Mucosa of descending colon (tissue), 3 donors: ENCODE results near the gene CNTN4. TPM values are rescaled to one million over a fixed set of nuclear protein-coding genes. Genes with fewer than 3 reads are reported as not detected.
A peak's percentile ranks its signal among the peaks of the same experiment; 100 is the strongest.

ENCODE experiments used
- ATAC-seq: fragments of 200-7000 bp; cut with Tn5 transposase; one replicate; pipeline ENCODE4 v1.9.1; 2020; ENCODE audit warnings: mild to moderate bottlenecking, moderate library complexity
- DNase-seq, 3 donors: peaks; one replicate each; pipeline ENCODE4 v3.0.0-alpha.2; 2020
- H3K36me3 ChIP-seq: fragments of 200-600 bp; one replicate; pipeline ENCODE4 v1.8.0; 2021; ENCODE audit warnings: low read depth, mild to moderate bottlenecking
- H3K4me1 ChIP-seq: fragments of 200-600 bp; one replicate; pipeline ENCODE4 v1.8.0; 2021; ENCODE audit warnings: low read depth, mild to moderate bottlenecking
- H3K4me3 ChIP-seq: fragments of 200-600 bp; one replicate; pipeline ENCODE4 v1.8.0; 2021; ENCODE audit warnings: mild to moderate bottlenecking
- H3K9me3 ChIP-seq: fragments of 200-600 bp; one replicate; pipeline ENCODE4 v1.8.0; 2021; ENCODE audit warnings: mild to moderate bottlenecking
- CTCF ChIP-seq: fragments of 200-600 bp; IDR thresholded peaks from one replicate; pipeline ENCODE4 v1.8.0; 2022; ENCODE audit warnings: antibody characterized with exemption, mild to moderate bottlenecking
- intact Hi-C, 2 donors: fragments of 100-400 bp; cut with DNase I in 1 of 2; cut with micrococcal nuclease in 1 of 2; formaldehyde crosslinking; loops; one replicate each; pipeline versions ENCODE4 v1.11.0 to v1.11.1; 2022; cut with DNase I, micrococcal nuclease
- total RNA-seq, 3 donors: library from RNA; stranded (reverse); fragmentation: NEBNext Ultra II Directional in 2 of 3; extraction: Animal tissue kit (Norgen Biotek cat#: 25700) in 2 of 3; gene quantifications; one replicate each; pipeline versions ENCODE4 v1.2.1 to v1.2.4, GENCODE V29; 2021 to 2023
- donor health status: DM: no; HTN: no; CAD: no; lungs with moderate emphysema.
- donor health status: DM: no; HTN: no; CAD: no.
- donor health status: DM: no; HTN: yes; CAD: no.

The CNTN4 gene
- total RNA-seq, 3 donors from 2014 or later: 7.8 to 41.1 (median 13.4) TPM

DNA sequence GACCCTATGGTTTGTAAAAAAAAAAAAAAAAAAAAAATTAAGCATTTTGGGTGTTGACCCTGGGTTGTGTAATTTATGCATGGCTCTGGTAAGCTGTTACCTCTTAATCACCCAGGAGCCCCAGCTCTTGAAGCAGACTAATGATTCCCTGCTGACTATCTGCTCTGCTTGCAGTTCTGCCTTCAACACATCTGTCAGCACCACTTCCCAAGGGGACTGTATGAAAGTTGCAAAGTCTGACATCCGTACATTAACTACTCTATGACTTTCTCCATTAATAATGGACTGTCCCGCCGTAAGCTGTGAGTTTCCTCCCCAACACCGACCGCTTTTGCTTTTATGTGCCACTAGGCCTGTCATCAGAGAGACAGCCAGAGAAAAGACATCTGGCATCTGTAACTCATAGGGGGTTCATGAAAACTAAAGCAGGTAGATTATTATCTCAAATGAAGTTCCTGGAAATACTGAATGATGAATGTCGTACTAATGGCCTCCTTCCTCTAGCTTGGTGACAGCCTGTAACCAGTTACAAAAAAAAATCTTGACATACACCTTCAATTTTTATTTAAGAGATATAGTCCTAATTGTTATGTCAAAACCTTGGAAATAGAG lies 740.0 kb downstream of the CNTN4 start:
- no peak for TF ChIP-seq CTCF
- H3K36me3 ChIP-seq: no peaks in the 10 kb centered on the region
- ATAC-seq: no peak
- intact Hi-C loops: no loop called here
- H3K9me3 ChIP-seq: no peaks in the 10 kb centered on the region
- no peak for DNase-seq
- no peaks in the 10 kb centered on the region for H3K4me1 ChIP-seq
- H3K4me3 ChIP-seq: no peak overlapping the region

- H3K4me1 ChIP-seq: no peaks in the 10 kb centered on the region
- no peak for TF ChIP-seq CTCF
- no peaks in the 10 kb centered on the region for H3K9me3 ChIP-seq
- DNase-seq (no peak), ATAC-seq (no peak)
- H3K4me3 ChIP-seq: no peak overlapping the region
- intact Hi-C loops: no loop called here
- H3K36me3 ChIP-seq: no peaks in the 10 kb centered on the region
Measured at GRCh38 chr3:2839876-2840275, 741.2 kb downstream of the CNTN4 start.

GRCh38 chr3:2847062-2847841 lies 748.6 kb downstream of the CNTN4 start:
- peak in 1 of 3 donors; percentile 11 for DNase-seq
- Histone ChIP-seq H3K9me3 (no peaks in the 10 kb centered on the region), H3K4me3 (no peak overlapping the region), H3K36me3 (no peaks in the 10 kb centered on the region), H3K4me1 (peaks cover 10% of the 10 kb centered on the region)
- intact Hi-C loops: no loop called here
- peak; percentile 12 for ATAC-seq
- no peak for TF ChIP-seq CTCF

GRCh38 chr3:2849092-2849491 lies 750.4 kb downstream of the CNTN4 start:
- H3K36me3 ChIP-seq: no peaks in the 10 kb centered on the region
- no peak for TF ChIP-seq CTCF
- DNase-seq: no peak
- no peak for ATAC-seq
- intact Hi-C loops: no loop called here
- no peak overlapping the region for H3K4me3 ChIP-seq
- H3K9me3 ChIP-seq: no peaks in the 10 kb centered on the region
- peaks cover 10% of the 10 kb centered on the region for H3K4me1 ChIP-seq

DNA sequence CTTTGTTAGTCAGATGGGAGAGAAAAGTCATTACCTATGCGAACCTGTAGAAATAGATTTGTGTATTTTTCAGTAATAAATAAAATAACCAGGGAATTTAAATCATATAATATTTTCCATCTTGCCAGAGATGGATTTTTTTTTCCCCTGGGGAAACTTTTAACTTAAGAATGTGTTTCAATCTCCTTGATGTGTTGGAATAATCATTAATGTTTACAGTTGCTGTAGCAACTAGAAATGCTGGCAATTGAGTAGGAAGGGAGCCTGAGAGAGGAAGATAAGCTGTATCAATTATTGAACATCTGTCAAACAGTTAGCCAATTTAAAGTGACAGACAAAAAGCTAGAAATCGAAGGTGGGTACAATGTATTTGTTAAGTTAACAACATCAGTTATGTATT lies 752.0 kb downstream of the CNTN4 start:
- Histone ChIP-seq H3K4me1 (peaks cover 10% of the 10 kb centered on the region), H3K9me3 (no peaks in the 10 kb centered on the region), H3K4me3 (no peak overlapping the region), H3K36me3 (no peaks in the 10 kb centered on the region)
- DNase-seq: no peak
- intact Hi-C loops: no loop called here
- no peak for ATAC-seq
- no peak for TF ChIP-seq CTCF
